Bronchial smooth muscle cell (primary cell): ENCODE measurements around the gene IFNA4. TPM values are rescaled to one million over a fixed set of nuclear protein-coding genes. Genes with fewer than 3 reads are reported as not detected.

Experiments
- total RNA-seq: library from RNA; depleted of rRNA; stranded (reverse); fragments of >200 nt; gene quantifications from 2 replicates; pipeline ENCODE4 v1.2.1, GENCODE V29; 2014

Gene IFNA4
- not detected in 2 replicates for total RNA-seq

GRCh38 chr9:21187487-21187886, at the start of gene IFNA4:
TSS of gene IFNA4 (minus strand) at chr9:21187587. CDS start at chr9:21187531, 56 bp downstream.

DNA sequence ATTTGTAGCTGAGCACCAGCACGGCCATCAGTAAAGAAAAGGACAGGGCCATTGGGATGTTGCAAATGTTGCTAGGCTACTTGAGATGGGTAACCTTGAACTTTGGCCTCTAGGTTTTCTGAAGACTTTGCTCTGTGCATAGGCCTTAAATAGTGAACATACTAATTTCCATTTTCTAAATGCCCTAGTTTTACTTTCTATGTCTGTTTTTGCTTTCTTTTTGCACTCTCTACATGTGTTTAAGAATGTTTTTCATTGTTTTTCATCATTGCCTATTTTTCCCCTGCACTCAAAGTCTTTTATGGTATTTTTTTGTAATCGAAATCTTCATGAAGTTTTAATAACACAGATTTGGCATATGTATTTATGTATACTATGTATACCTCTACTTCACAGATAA, 40.7 kb upstream of the IFNA4 start, which contains the start of gene IFNA17:
Gene IFNA17, minus strand, starts transcription at position 101 of the 400 bp plus-strand sequence. Its CDS starts 49 bp downstream, at position 52.

GRCh38 chr9:21217211-21217610, 29.8 kb upstream of the IFNA4 start, which contains the start of gene IFNA16:
TSS of gene IFNA16 (minus strand) at chr9:21217311. CDS start at chr9:21217305, 6 bp downstream.

DNA sequence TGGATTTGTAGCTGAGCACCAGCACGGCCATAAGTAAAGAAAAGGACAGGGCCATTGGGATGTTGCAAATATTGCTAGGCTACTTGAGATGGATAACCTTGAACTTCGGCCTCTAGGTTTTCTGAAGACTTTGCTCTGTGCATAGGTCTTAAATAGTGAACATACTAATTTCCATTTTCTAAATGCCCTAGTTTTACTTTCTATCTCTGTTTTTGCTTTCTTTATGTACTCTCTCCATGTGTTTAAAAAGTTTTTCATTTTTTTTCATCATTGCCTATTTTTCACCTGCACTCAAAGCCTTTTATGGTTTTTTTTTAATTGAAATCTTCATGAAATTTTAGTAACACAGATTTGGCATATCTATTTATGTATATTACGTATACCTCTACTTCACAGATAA, 19.7 kb upstream of the IFNA4 start, which contains the start of gene IFNA10:
Gene IFNA10, minus strand, starts transcription at position 101 of the 400 bp plus-strand sequence. Its CDS starts 46 bp downstream, at position 55.

DNA sequence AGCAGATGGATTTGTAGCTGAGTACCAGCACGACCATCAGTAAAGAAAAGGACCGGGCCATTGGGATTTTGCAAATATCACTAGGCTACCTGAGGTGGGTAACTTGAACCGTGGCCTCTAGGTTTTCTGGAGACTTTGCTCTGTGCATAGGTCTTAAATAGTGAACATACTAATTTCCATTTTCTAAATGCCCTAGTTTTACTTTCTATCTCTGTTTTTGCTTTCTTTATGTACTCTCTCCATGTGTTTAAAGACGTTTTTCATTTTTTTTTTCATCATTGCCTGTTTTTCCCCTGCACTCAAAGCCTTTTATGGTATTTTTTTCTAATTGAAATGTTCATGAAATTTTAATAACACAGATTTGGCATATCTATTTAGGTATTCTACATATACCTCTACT, 14.7 kb upstream of the IFNA4 start, which contains the start of gene IFNA7:
Gene IFNA7, minus strand, starts transcription at position 101 of the 400 bp plus-strand sequence. Its CDS starts 40 bp downstream, at position 61.

GRCh38 chr9:21166560-21166959, 20.8 kb downstream of the IFNA4 start, which contains the start of gene IFNA21:
TSS of gene IFNA21 (minus strand) at chr9:21166660. CDS start at chr9:21166612, 48 bp downstream.

DNA sequence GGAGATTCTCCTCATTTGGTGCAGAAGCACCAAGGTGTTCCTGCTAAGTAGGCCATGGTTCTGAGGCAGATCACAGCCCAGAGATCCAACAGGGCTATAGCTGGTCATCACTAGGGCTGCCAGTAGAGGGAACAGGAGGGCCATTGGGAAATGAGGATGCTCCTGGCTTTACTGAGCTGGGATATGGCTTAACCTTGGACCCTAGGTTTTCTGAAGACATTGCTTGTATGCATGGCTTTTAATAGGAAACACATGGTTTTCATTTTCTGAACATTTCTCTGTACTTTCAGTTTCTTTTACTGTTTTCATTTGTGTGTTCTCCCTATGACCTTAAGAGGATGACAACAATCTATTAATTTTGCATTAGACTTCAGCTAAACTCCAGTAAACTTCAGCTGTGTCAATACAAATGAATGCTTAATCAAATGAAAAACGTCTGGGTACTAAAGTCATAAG, 45.9 kb downstream of the IFNA4 start, which contains the start of gene IFNW1:
Gene IFNW1, minus strand, starts transcription at position 406 of the 456 bp plus-strand sequence. Its CDS starts 262 bp downstream, at position 144.

Other genes with a start within 250 kb of the IFNA4 start
- 4.9 and 7.4 TPM in 2 replicates for gene HACD4, start 155.9 kb downstream of the IFNA4 start, total RNA-seq
- not detected in 2 replicates for gene IFNB1, start 109.6 kb downstream of the IFNA4 start, total RNA-seq
- 0.09 TPM in 1 of 2 replicates, not detected in the other for gene IFNW1, start 45.8 kb downstream of the IFNA4 start, total RNA-seq
- not detected in 2 replicates for gene IFNA21, start 20.9 kb downstream of the IFNA4 start, total RNA-seq
- gene IFNA7, start 14.6 kb upstream of the IFNA4 start, total RNA-seq: not detected in 2 replicates
- not detected in 2 replicates for gene IFNA10, start 19.6 kb upstream of the IFNA4 start, total RNA-seq
- gene IFNA16, start 29.7 kb upstream of the IFNA4 start, total RNA-seq: not detected in 2 replicates
- gene IFNA17, start 40.6 kb upstream of the IFNA4 start, total RNA-seq: not detected in 2 replicates
- not detected in 2 replicates for gene IFNA14, start 52.4 kb upstream of the IFNA4 start, total RNA-seq
- gene IFNA5, start 117.7 kb upstream of the IFNA4 start, total RNA-seq: 0.09 and 0.16 TPM in 2 replicates
- gene KLHL9, start 147.8 kb upstream of the IFNA4 start, total RNA-seq: 28.8 and 35.0 TPM in 2 replicates
- gene IFNA6, start 163.3 kb upstream of the IFNA4 start, total RNA-seq: not detected in 2 replicates
- gene IFNA13, start 180.5 kb upstream of the IFNA4 start, total RNA-seq: not detected in 2 replicates
- gene IFNA2, start 197.8 kb upstream of the IFNA4 start, total RNA-seq: not detected in 2 replicates
- gene IFNA8, start 221.5 kb upstream of the IFNA4 start, total RNA-seq: not detected in 2 replicates